Measurements from ENCODE around the gene UTY. TPM values are rescaled to one million over a fixed set of nuclear protein-coding genes. Genes with fewer than 3 reads are reported as not detected.

The UTY gene
- total RNA-seq, 6 experiments from 2014 or later = 10.0 TPM; not detected in 5

DNA sequence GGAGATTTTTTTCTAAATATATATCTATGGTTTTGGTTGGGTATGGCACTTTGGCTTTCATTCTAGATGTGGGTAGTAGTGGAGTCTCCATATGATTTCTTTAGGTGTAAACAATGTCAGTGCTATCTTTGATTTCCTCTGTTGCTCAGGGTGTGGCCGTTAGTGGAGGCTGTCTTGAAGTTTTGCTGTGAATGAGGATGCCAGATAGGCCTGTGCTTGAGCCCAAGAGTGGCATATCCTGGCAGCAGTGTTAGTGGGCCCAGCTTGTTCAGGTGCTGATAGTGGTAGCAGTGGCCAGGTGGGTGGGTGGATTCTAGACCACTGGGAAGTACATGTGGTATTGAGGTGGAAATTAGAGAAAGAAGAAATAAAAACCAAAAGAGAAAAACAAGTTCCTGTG is 8.9 kb upstream of the UTY start:
- H3K27ac ChIP-seq = no peak overlapping the region
- H3K36me3 ChIP-seq = no peaks in the 10 kb centered on the region
- WGBS (ENCODE audit: insufficient coverage, low coverage, low lambda C conversion rate, missing lambda C conversion rate) = no CpG with 5 or more reads among the region's 1 CpG
- no peaks in the 10 kb centered on the region for H3K4me1 ChIP-seq
- intact Hi-C loops (cut with DNase I) = no loop called here
- no peaks in the 10 kb centered on the region for H3K27me3 ChIP-seq
- no peak for DNase-seq
- H3K4me3 ChIP-seq = no peak overlapping the region
- TF ChIP-seq, protein P1, sequence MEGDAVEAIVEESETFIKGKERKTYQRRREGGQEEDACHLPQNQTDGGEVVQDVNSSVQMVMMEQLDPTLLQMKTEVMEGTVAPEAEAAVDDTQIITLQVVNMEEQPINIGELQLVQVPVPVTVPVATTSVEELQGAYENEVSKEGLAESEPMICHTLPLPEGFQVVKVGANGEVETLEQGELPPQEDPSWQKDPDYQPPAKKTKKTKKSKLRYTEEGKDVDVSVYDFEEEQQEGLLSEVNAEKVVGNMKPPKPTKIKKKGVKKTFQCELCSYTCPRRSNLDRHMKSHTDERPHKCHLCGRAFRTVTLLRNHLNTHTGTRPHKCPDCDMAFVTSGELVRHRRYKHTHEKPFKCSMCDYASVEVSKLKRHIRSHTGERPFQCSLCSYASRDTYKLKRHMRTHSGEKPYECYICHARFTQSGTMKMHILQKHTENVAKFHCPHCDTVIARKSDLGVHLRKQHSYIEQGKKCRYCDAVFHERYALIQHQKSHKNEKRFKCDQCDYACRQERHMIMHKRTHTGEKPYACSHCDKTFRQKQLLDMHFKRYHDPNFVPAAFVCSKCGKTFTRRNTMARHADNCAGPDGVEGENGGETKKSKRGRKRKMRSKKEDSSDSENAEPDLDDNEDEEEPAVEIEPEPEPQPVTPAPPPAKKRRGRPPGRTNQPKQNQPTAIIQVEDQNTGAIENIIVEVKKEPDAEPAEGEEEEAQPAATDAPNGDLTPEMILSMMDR (IDR thresholded peaks at IDR 0.05) = no peak
- no peak for TF ChIP-seq POLR2A (IDR thresholded peaks at IDR 0.05)
- H3K9me3 ChIP-seq = no peaks in the 10 kb centered on the region
- no peak for ATAC-seq

GRCh38 chrY:13479121-13479711 is 617 bp downstream of the UTY start:
- TF ChIP-seq POLR2A (IDR thresholded peaks at IDR 0.05) = no peak
- TF ChIP-seq, protein P1 (IDR thresholded peaks at IDR 0.05) = no peak
- WGBS (ENCODE audit: insufficient coverage, low coverage, low lambda C conversion rate, missing lambda C conversion rate) = no CpG with 5 or more reads among the region's 34 CpGs
- Histone ChIP-seq H3K4me3 (no peak overlapping the region), H3K27ac (no peak overlapping the region), H3K4me1 (no peaks in the 10 kb centered on the region), H3K36me3 (no peaks in the 10 kb centered on the region), H3K9me3 (no peaks in the 10 kb centered on the region), H3K27me3 (no peaks in the 10 kb centered on the region)
- DNase-seq (peak in 1 of 3 donors; percentile 69), ATAC-seq (peak in 1 of 4 donors; percentile 76)
- intact Hi-C loops (cut with DNase I) = no loop called here

GRCh38 chrY:13478126-13478785 is 1.6 kb downstream of the UTY start:
- TF ChIP-seq POLR2A (IDR thresholded peaks at IDR 0.05) = no peak
- TF ChIP-seq, protein P1 (IDR thresholded peaks at IDR 0.05) = no peak
- intact Hi-C loops (cut with DNase I) = no loop called here
- H3K4me1 ChIP-seq = no peaks in the 10 kb centered on the region
- ATAC-seq (peak in 1 of 4 donors; percentile 50), DNase-seq (peak in 1 of 3 donors; percentile 51)
- H3K27ac ChIP-seq = no peak overlapping the region
- no CpG with 5 or more reads among the region's 15 CpGs for WGBS (ENCODE audit: insufficient coverage, low coverage, low lambda C conversion rate, missing lambda C conversion rate)
- no peak overlapping the region for H3K4me3 ChIP-seq
- no peaks in the 10 kb centered on the region for H3K36me3 ChIP-seq
- H3K27me3 ChIP-seq = no peaks in the 10 kb centered on the region
- no peaks in the 10 kb centered on the region for H3K9me3 ChIP-seq

DNA sequence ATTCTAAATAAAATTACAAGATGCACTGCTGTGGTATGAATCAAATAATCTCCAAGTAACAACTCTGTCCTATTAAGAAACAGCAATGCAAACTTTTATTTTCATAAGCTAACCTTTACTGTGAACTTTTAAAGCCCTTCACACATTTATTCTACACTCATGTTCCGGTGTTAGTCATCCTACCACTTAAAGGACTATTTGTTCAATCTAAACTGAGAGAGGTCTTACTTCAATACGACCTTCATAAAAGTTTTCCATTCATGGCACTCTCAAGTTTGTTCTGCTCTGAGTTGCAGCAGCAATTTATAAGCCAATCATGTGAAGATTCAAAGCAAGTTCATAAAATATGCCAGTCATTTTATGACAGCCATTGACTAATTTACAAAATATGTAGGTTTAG is 4.8 kb downstream of the UTY start:
- DNase-seq (no peak), ATAC-seq (no peak)
- TF ChIP-seq, protein P1 (IDR thresholded peaks at IDR 0.05) = no peak
- no peak for TF ChIP-seq POLR2A (IDR thresholded peaks at IDR 0.05)
- no CpG with 5 or more reads among the region's 2 CpGs for WGBS (ENCODE audit: insufficient coverage, low coverage, low lambda C conversion rate, missing lambda C conversion rate)
- H3K4me1 ChIP-seq = no peaks in the 10 kb centered on the region
- H3K9me3 ChIP-seq = no peaks in the 10 kb centered on the region
- H3K36me3 ChIP-seq = no peaks in the 10 kb centered on the region
- H3K4me3 ChIP-seq = no peak overlapping the region
- no peaks in the 10 kb centered on the region for H3K27me3 ChIP-seq
- intact Hi-C loops (cut with DNase I) = no loop called here
- H3K27ac ChIP-seq = no peak overlapping the region

All from right lobe of liver (tissue), 6 donors.